GM18519 (cell line): ENCODE data around the gene RHOT2.
A peak's percentile ranks its signal among the peaks of the same experiment; 100 is the strongest.

Experiments used
- ATAC-seq: cut with Tn5 transposase; IDR thresholded peaks from one replicate; pipeline ENCODE4 v1.9.1; 2021; ENCODE audit warnings: mild to moderate bottlenecking, moderate library complexity; ENCODE audit not compliant: unreplicated experiment, low FRiP score

The RHOT2 gene

GRCh38 chr16:646679-647172 lies 21.2 kb upstream of the RHOT2 start:
- no peak for ATAC-seq

DNA sequence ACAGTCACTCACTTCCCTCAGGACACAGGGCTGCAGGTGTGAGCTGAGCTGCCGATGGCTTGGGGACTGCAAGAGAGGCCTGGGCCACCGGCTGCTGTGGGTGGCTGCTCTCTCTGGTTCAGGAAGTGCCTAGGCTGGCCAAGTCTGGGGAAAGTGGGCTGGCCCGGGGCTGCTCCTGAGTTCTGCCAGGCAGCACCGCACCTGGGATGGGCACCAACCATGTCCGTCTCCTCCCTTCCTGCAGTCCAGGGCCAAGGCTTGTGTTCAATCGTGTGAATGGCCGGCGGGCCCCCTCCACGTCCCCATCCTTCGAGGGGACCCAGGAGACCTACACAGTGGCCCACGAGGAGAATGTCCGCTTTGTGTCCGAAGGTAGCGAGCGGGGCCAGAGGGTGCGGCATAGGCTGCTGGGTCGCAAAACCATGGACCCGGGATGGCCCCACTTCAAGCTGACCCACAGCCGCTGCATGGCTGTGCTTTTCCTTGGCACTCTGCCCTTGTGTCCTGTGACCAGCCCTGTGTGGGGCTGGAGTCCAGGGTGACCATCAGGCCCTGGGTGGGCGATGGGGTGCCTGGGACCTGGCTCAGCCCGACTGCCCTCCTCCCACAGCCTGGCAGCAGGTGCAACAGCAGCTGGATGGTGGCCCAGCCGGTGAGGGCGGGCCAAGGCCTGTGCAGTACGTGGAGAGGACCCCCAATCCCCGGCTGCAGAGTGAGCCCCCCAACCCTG lies 20.6 kb upstream of the RHOT2 start:
- ATAC-seq, result no peak

GRCh38 chr16:648071-648780 lies 19.7 kb upstream of the RHOT2 start:
- ATAC-seq, result no peak

DNA sequence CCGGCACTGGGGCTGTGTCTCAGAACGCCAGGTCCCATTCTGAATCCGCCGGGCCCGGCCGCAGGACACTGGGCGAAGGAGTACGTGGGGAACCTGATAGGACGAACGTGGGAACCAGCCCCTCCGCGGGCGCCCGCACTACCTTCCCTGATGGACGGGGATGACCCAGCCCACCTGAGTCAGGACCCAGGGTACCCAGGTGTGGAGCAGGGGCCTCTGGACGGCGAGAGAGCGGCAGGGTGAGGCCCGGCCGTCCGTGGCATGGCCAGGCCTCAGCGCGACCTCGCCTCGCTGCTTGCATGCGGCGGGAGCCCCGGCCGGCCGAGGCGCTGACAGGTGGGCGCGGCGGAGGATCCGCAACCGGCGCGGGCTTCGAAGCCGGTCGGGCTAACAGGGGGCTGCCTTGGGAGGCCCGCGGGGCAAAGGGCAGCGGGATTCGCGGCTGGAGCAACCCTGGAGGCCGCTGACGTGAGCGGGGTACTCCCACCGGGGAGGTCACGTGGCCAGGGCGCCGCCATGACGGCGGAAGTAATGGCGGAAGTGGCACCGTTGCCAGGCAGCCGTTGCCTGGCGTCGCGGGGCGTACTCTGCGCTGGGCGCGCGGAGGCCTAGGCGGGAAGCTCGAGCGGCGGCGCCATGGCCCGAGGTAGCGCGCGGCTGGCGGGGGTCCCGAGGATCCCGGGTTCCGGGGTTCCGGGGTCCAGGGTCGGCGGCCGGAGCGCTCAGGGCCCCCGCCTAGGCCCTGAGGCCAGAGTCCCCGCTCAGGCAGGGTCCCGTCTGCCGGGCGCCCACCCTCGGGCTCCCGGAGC lies 18.9 kb upstream of the RHOT2 start, which contains the start of gene WDR90:
WDR90 (plus strand) TSS at position 585 of the 809 bp plus-strand sequence; CDS start at position 637, 52 bp downstream.
- peak; percentile 62 for ATAC-seq

DNA sequence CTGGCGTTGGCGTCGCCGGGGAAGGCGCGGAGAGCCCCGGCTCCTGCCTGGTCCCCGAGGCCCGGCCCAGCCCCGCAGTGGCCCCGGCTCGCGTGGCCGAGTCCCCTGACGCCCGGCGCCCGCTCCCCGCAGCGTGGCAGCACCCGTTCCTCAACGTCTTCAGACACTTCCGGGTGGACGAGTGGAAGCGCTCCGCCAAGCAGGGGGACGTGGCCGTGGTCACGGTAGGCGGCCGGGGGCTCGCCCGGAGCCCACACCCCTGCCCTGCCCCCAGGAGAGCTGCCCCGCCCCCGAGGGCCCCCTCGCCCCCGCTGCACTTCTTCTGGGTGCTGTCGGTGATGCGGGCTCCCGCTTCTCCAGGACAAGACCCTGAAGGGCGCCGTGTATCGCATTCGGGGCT lies 18.3 kb upstream of the RHOT2 start:
- ATAC-seq, result peak; percentile 7

DNA sequence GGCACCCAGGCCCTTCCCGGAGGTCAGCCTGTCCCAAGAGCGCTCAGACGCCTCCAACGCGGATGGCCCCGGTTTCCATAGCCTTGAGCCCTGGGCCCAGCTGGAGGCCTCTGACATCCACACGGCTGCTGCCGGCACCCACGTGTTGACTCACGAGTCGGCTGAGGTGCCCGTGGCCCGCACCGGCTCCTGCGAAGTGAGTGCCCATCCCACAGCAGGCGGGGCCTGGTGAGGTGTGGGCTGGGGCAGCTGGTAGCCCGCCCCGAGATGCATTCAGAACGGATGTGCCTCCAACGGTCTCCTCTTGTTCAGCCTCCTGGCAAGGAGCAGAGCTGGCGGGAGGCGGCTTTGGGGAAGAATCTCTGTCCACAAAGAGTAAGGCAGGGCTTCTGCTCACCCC lies 16.1 kb upstream of the RHOT2 start:
- no peak for ATAC-seq

- no peak for ATAC-seq
Observed at GRCh38 chr16:652454-653305, 15.3 kb upstream of the RHOT2 start.

DNA sequence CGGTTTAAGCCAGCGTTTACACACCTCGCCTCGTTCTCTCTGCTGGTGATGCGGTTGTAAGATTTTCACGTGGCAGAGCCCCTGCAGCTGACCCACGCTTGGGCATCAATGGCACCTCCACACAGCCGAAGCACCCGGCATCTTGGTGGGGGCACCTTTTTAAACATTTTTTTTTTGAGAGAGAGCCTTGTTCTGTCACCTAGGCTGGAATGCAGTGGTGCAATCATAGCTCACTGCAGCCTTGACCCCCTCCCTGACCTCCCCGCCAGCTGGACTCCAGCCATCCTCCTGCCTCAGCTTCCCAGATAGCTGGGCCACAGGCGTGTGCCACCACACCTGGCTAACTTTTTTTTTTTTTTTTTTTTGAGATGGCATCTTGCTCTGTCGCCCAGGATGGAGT lies 13.9 kb upstream of the RHOT2 start:
- ATAC-seq, result no peak

DNA sequence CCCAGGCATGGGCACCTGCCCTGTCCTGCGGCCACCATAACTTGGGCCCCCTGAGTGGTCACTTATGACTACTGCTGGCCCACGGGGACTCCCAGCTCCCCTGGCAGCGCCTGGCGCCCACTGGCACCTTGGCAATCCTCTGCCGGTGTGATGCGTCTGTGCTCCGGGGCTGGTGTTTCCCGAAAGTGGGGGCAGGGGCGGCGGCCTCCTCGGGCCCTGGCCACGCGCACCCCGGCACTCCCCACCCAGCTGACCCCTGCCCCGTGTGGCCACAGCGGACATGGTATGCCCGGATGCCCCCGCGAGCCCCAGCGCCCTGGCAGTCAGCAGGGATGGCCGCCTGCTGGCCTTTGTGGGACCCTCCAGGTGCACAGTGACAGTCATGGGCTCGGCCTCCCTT lies 10.4 kb upstream of the RHOT2 start:
- no peak for ATAC-seq

- ATAC-seq, result no peak
Observed at GRCh38 chr16:658679-659571, 9.0 kb upstream of the RHOT2 start.

DNA sequence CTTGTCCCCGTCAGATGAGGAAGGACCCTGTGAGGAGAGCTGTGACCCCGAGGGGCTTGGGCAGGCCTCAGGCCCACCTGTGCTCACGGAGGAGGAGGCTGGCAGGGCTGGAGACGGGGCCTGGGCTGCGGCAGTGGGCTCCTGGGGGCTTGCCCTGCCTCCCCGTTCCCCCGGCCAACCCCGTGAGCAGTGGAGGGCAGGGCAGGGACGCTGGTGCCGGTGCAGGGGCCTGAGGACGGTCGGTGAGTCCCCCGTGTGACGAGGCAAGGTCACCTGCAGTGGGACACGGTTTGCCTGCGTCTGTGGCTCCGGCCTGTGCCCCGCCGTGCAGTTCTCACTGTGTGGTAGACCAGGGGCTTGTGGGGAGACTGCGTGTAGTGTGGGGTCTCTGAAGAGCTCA lies 8.3 kb upstream of the RHOT2 start:
- no peak for ATAC-seq

GRCh38 chr16:660132-660458 lies 7.8 kb upstream of the RHOT2 start:
- ATAC-seq, result no peak

DNA sequence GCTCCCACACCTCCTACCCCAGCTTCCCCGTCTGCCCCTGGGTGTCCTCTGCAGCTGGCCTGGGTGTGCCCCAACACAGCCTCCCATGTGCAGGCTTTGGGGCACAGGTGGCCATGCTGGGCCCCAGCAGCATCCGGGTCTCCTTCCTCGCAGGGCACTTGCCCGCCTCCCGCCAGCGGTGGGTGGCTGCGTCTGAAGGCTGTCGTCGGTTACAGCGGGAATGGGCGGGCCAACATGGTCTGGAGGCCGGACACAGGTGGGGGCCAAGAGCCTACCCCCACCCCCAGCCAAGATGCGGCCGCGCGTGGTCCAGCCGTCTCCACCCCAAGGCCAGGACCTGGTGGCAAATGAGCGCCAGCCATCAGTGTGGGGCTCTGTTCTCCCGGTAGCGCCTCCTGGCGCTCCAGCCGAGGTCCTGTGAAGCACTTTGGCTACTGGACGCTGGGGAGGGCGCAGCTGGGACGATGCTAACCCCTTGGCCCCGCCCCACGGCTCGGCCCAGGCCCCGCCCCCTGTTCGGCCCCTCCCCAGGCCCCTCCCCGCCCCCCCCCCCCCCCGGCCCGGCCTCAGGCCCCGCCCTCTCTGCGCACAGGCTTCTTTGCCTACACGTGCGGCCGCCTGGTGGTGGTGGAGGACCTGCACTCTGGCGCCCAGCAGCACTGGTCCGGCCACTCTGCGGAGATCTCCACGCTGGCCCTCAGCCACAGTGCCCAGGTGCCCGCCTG lies 7.3 kb upstream of the RHOT2 start:
- no peak for ATAC-seq

DNA sequence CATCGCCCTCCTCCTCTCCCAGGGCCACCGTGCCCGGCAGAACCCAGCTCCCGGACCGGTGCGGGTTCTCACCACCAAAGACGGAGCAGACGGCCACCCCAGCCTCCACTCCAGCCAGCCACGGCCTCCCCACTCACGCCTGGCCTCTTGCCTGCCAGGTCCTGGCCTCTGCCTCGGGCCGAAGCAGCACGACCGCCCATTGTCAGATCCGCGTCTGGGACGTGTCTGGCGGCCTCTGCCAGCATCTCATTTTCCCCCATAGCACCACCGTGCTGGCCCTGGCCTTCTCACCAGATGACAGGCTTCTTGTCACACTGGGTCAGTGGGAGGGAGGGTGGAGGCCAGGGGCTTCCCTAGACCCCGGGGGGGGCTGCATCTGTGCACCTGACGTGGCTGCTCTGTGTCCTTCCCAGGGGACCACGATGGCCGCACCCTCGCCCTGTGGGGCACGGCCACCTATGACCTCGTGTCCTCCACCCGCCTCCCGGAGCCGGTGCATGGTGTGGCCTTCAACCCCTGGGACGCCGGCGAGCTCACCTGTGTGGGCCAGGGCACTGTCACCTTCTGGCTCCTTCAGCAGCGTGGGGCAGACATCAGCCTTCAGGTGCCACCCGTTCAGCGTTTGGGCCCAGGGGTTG lies 6.6 kb upstream of the RHOT2 start:
- no peak for ATAC-seq

DNA sequence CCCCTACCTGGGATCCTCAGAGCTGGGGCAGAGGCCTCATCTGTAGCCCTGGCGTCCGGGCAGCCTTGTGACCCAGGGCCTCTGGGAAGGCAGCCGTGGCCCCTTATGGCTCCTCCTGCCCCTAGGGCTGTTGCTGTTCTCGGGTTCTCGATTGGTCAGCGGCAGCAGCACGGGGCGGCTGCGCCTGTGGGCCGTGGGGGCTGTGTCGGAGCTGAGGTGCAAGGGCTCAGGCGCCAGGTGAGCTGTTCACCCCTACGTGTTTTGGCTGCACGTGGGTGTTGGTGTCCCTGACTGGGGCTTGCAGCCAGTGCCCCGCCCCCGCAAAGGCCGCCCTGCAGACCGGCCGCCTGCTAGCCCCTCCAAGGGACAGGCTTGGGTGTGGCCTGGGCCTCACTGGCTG lies 5.8 kb upstream of the RHOT2 start:
- no peak for ATAC-seq

DNA sequence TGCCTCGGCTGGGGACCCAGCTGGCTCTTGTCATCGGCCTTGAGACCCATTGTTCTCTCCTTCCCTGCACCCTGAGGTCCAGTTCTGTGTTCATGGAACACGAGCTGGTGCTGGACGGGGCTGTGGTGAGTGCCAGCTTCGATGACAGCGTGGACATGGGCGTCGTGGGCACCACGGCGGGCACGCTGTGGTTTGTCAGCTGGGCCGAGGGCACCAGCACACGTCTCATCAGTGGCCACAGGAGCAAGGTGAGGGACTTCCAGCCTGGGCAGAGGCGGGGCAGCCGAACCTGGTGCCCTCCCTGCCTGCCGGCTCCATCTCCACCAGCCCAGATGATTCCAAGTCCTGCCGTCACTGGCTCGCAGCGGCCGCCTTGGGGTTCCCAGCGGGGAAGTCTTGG lies 5.3 kb upstream of the RHOT2 start:
- ATAC-seq, result no peak

- ATAC-seq, result no peak
Observed at GRCh38 chr16:666572-666971, 1.4 kb upstream of the RHOT2 start.

DNA sequence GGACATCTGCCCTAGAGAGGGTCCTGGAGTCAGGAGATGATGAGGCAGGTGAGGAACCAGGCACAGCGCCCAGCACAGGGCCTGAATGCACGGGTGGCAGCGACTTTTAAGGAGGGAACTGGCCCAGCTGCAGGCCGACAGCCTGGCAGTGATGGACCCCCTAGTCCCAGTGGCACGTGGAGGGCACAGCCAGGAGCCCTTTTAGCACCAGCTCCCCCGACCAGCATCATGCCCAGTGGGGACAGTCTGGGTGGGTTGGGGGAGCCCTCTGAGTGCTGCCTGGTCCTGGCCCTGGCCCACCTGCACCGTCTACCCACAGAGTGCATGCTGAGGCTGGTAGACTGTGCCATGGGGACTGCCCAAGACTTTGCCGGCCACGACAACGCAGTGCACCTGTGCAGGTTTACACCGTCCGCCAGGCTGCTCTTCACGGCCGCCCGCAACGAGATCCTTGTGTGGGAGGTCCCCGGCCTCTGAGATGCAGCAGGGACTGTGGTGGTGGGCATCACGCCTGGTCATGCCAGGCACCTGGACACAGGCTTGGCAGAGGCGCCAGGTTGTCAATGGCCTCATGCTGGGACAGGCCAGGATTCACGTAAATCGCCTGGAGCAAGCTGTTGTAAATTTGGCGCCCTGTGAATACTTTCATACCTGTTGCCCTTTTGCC lies 686 bp upstream of the RHOT2 start:
- ATAC-seq, result no peak
